Brain microvascular endothelial cell (primary cell): ENCODE data around the gene MIOS.

Experiments
- DNase-seq: peaks from one replicate; pipeline ENCODE4 v3.0.0-alpha.2; 2020
- H3K27ac ChIP-seq: fragments of 250-450 bp; sonication (Bioruptor Pico); 2 replicates; pipeline ENCODE4 v1.5.1; 2020; ENCODE audit warnings: mild to moderate bottlenecking, moderate library complexity
- H3K27me3 ChIP-seq: fragments of 250-450 bp; sonication (Bioruptor Pico); replicated peaks from 2 replicates; pipeline ENCODE4 v1.5.1; 2020; ENCODE audit warnings: mild to moderate bottlenecking
- H3K36me3 ChIP-seq: fragments of 250-450 bp; sonication (Bioruptor Pico); replicated peaks from 2 replicates; pipeline ENCODE4 v1.5.1; 2020; ENCODE audit warnings: mild to moderate bottlenecking
- H3K4me3 ChIP-seq: 2 replicates; pipeline ENCODE4 v1.5.1; 2011; ENCODE audit warnings: low read depth, mild to moderate bottlenecking, control low read depth, low read length, moderate library complexity
- CTCF ChIP-seq: IDR thresholded peaks from 2 replicates; pipeline ENCODE4 v1.5.1; 2011; ENCODE audit warnings: low read depth, mild to moderate bottlenecking, moderate library complexity, low read length, control low read depth, inconsistent platforms; ENCODE audit errors: missing control alignments
- in situ Hi-C: cut with HindIII; loops from 2 replicates; pipeline ENCODE4 v1.10.0; 2017; ENCODE audit warnings: low sequenced_read_pairs, low pct_ligation_motif_present

The MIOS gene

GRCh38 chr7:7522421-7522820 is 44.3 kb upstream of the MIOS start:
- no peaks in the 10 kb centered on the region for H3K36me3 ChIP-seq
- TF ChIP-seq CTCF: no peak
- no peak overlapping the region for H3K4me3 ChIP-seq
- H3K27me3 ChIP-seq: no peaks in the 10 kb centered on the region
- in situ Hi-C loops: no loop called here
- no peak overlapping the region for H3K27ac ChIP-seq
- no peak for DNase-seq

GRCh38 chr7:7524121-7524520 is 42.6 kb upstream of the MIOS start:
- no peak for TF ChIP-seq CTCF
- Histone ChIP-seq H3K36me3 (no peaks in the 10 kb centered on the region), H3K27ac (no peak overlapping the region), H3K27me3 (no peaks in the 10 kb centered on the region), H3K4me3 (no peak overlapping the region)
- no peak for DNase-seq
- in situ Hi-C loops: no loop called here

DNA sequence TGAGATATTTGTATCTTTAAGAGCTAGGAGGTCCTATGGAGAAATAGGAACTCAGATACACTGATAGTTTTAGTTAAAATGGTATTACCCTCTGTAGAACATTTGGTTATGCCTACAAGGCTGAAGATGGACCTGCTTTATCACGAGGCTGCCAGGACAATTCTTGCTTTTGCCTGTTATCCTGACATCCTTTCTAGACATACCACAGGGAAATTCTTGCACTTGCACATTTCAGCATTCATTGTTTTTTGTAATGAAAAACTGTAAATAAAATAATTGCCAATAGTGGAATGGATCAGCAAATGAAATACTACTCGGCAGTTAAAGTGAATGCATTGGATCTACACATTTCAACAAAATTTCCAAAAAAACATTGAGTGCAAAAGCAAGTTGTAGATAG is 40.7 kb upstream of the MIOS start:
- in situ Hi-C loops: loop anchor here (25.0 kb wide), 1 partner anchor 89 kb away; no protein-coding TSS in a partner anchor
- TF ChIP-seq CTCF: no peak
- Histone ChIP-seq H3K27ac (no peak overlapping the region), H3K36me3 (no peaks in the 10 kb centered on the region), H3K27me3 (no peaks in the 10 kb centered on the region), H3K4me3 (no peak overlapping the region)
- DNase-seq: no peak

GRCh38 chr7:7527047-7527446 is 39.6 kb upstream of the MIOS start:
- in situ Hi-C loops: loop anchor here (25.0 kb wide), 1 partner anchor 90 kb away; no protein-coding TSS in a partner anchor
- Histone ChIP-seq H3K27ac (no peak overlapping the region), H3K4me3 (no peak overlapping the region), H3K36me3 (no peaks in the 10 kb centered on the region), H3K27me3 (no peaks in the 10 kb centered on the region)
- DNase-seq: no peak
- no peak for TF ChIP-seq CTCF

GRCh38 chr7:7529328-7529727 is 37.4 kb upstream of the MIOS start:
- H3K36me3 ChIP-seq: no peaks in the 10 kb centered on the region
- no peak overlapping the region for H3K4me3 ChIP-seq
- DNase-seq: no peak
- in situ Hi-C loops: loop anchor here (25.0 kb wide), 1 partner anchor 92 kb away; no protein-coding TSS in a partner anchor
- no peak overlapping the region for H3K27ac ChIP-seq
- no peaks in the 10 kb centered on the region for H3K27me3 ChIP-seq
- no peak for TF ChIP-seq CTCF

- Histone ChIP-seq H3K36me3 (no peaks in the 10 kb centered on the region), H3K27ac (no peak overlapping the region), H3K27me3 (no peaks in the 10 kb centered on the region), H3K4me3 (no peak overlapping the region)
- TF ChIP-seq CTCF: no peak
- in situ Hi-C loops: loop anchor here (25.0 kb wide), 1 partner anchor 97 kb away; no protein-coding TSS in a partner anchor
- DNase-seq: no peak
Observed at GRCh38 chr7:7533831-7534430, 32.8 kb upstream of the MIOS start.
